Stimulated activated CD8-positive, alpha-beta memory T cell treated with anti-CD3 and anti-CD28 coated beads, Interleukin-2, amount 100 ng/mL, for 1 hour (primary cell): Measurements from ENCODE around the gene SLC44A1.

Source experiments
- DNase-seq, 2 donors: peaks; one replicate each; pipeline ENCODE4 v3.0.0-alpha.2; 2020; ENCODE audit warnings: low read depth in 2 of 2

SLC44A1 gene

DNA sequence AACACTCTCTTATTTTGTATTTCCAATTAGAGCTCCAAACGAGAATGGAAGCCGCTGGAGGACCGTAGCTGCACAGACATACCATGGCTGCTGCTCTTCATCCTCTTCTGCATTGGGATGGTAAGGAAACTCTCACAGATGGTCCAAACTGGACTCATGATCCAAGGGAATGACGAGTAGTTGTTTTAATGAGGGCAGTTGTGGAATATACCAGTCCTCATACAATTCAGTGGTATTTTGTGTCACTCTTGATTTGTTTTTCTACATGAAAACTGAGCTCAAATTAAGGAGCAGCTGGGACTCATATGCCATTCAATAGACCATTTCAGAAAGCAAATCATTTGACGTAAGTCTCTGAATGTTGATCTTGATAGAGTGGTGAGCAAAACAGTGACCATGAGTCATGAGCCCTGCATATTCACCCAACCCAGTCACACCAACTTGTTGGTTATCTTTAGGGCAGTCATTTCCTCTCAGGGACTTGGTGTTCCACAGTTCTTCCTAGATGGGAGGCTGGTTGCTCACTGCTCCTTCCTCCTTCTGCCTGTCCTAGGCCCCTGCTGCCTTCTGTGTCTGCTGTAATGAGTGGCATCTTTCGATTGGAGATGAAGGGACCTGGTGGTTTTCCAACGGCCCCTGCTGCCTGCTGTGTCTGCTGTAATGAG is 54.9 kb downstream of the SLC44A1 start:
- no peak for DNase-seq

DNA sequence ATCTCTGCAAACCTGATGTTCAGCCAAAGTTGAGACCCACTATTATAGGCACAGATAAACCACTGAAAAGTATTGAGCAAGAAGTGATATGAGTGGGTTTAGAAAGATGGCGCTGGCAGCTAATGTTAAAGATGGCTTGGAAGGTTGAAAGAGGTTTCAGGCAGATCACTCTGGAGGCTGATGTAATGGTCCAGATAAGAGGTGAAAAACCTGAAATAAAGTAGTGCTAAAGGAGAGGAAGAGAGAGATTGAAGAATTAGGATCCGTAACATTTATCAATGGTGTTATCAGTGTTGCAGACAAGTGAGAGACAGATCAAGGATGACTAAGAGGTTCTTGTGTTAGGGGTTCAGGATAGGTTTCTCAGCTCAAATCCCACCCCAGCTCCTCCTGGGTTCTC is 58.3 kb downstream of the SLC44A1 start:
- DNase-seq = no peak

DNA sequence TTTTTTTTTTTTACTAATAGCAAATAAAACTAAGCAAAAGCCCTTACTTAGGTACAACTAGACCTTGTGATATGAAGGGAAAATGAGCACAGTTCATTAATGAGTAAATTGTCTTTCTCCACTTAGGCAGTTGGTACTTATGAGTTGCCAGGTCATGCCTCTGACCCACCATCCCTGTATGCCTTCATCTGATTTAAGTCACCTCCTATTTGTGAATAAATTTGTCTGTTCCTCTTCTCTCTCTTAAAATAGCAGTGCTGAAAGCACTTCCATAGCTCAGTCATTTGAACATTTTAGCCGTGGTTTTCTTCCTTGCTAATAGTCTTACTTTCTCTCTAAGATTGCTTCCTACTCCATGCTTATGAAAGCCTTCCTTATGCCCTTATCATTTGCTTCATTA is 61.4 kb downstream of the SLC44A1 start:
- DNase-seq = no peak

DNA sequence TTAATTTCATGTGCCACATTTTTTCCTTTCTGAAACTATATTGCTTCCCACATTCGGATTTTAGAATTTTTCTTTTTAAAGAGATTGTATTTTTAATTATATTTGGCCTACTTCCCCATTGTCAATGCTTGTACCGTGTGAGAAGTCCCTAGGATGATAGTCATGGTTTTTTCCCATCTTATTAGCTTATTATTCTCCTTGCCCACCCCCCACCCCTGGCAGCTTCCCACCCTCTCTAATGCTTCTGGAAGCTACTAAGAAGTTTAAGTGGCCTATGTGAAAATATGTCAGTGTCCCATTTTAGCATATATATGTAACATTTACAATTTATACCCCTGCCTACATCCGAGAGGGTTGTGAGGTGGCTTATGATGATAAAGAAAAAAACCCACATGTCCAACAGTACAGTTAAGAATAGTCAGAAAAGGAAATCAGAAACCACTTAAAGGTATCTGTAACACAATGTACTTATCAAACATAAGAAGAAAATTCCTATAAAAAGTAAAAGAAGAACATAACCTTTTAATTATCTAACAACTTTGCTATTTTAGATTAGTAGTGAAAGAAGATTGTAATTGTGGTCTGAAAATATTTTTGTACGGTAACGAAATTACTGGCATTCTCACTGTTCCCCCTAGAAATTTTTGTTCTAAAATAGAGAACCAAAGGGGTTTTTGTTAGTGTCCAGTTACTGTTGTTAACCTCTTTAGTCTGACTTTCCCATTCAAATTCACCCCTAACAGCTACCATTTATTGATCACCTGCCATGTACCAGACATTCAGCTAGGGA is 62.1 kb downstream of the SLC44A1 start:
- DNase-seq = no peak

DNA sequence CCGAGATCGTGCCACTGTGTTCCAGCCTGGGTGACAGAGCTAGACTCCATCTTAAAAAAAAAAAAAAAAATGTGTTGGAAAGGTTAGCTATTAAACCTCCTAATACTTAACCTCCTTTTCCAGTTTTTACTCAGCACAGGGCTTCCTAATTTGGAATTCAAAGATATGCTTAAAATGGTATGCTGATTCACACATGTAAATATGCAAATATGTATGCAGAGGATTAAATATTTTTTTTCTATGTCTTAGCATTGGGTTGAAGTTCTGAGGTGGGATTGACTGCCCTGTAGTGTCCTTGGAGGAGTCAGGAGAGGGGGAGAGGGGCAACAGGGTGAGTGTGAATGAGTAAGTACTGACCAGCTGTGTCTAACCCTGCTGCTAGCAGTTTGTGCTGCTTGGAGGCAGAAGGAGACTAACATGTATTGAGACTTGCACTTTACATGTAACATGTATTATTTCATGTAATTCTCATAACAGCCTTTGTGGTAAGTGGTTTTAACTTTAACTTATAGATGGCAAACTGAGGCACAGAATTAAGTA is 63.2 kb downstream of the SLC44A1 start:
- DNase-seq = no peak

DNA sequence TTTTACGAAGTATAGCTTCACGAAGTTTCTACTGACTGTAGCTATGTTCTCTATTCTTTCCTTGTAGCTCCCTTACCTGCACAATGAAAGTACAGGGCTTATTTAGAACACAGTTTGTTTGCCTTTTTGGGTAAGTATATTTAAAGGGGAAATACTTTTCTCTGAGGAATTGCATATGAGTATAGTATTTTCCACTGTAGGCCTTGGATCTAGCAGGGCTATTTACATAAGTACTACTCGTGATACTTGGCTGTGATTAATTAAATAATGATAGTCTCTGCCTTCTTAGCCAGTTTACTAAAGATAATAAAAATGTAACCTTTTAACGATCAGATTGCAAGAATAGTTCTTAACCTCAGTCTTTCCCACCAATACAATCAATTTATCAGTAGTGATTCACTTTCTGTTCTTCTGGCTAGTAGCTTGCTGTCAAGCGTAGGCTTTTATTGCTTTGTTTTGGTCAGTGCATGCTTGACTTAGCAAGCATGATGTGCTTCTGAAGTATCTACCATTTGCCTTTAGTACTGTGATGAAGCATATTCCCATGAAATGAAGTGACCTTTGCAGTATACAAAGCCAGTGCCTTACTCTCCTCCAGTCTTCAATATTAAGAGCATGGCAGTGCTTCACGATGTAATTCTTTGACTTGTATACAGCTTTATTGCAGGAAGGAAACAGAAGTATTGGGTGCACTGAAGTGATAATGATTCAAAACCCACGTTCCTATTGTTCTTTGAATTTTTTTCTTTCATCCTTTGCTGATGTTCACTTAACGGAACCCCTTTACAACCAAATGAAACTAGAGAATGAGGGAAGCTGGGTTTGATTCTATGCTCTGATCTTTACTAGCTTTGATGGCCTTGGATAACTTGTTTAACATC is 64.2 kb downstream of the SLC44A1 start:
- no peak for DNase-seq

DNA sequence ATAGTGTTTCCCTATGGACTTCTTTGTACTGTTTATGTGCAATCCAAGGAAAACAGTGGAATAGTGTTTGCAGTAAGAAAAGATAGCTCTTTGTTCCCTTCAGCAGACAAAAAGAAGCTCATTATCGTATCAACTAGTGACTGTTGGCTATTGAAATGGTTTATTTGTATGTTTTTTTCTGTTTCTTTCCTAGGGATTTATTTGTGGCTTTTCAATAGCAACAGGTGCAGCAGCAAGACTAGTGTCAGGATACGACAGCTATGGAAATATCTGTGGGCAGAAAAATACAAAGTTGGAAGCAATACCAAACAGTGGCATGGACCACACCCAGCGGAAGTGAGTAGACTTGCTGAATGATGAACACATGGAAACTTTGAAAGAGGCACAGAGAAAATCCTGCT is 65.1 kb downstream of the SLC44A1 start:
- DNase-seq = no peak

DNA sequence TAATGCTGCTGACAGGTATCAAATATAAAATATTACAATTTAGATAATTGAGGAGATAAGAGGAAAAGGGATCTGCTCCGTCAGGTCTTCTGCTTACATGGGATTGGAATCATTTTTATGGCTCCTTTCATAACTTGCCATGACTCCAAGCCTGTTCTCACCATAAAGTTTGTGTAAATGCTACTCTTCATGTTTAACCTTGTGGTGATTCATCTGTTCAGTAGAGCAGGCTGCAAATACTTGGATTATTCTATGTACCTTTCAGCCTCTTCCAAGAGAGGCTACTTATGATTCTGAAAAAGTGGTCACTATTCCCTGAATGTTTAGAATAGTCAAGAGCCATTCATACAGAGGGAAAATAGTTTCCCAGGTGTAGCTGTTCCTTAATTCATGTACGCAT is 66.9 kb downstream of the SLC44A1 start:
- no peak for DNase-seq

DNA sequence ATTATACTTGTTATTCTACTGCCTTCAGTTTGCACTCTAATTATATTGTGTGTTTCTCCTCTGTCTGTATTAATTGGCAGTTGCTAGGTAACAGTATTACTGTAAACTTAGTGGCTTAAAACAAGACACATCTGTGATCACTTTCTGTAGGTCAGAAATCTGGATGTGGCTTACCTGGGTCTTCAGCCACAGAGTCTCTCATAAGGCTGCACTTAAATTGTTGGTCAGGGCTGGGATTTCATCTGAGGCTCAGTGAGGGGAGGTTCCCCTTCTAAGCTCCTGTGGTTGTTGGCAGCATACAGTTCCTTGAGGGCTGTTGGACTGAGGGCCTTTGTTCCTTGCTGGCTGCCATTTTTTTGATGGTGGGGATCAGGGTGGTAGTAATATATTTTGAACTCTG is 68.8 kb downstream of the SLC44A1 start:
- no peak for DNase-seq

DNA sequence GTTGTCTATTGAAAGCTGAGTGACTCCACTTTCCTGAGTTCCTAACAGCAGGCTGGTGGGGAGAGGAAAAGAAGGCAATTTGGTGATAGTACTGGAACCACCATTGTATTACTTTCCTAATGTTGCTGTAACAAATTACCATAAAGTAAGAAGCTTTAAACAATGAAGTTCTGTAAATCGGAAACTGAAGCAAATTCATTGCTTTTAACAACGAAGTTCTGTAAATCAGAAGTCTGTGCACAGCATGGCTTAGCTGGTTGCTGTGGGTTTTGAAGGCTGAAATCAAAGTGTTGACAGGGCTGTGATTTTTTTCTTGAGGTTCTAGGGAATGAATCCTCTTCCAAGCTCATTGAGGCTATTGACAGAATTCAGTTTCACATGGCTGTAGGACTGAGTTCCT is 72.3 kb downstream of the SLC44A1 start:
- DNase-seq = no peak

DNA sequence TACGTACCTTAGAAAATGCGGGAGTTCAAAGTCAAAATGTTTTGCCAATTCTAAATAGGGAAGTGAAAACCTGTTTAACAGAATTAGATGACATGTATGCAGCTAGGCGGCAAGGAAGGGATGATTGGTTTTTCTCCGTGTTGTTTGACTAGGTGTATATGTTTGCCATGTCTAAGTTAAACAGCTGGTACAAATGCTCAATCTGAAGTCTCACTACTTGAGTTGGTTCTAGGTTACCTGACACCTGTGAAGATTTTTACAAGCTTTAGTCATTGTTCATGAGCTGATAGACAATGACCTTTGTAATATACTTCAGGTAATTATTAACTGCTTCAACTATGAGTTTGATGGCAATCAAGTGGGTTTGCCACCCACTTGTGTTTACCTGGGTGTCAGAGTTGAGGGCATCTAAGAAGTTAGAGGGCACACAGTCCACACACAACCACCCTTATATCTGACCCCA is 74.3 kb downstream of the SLC44A1 start:
- DNase-seq = no peak

DNA sequence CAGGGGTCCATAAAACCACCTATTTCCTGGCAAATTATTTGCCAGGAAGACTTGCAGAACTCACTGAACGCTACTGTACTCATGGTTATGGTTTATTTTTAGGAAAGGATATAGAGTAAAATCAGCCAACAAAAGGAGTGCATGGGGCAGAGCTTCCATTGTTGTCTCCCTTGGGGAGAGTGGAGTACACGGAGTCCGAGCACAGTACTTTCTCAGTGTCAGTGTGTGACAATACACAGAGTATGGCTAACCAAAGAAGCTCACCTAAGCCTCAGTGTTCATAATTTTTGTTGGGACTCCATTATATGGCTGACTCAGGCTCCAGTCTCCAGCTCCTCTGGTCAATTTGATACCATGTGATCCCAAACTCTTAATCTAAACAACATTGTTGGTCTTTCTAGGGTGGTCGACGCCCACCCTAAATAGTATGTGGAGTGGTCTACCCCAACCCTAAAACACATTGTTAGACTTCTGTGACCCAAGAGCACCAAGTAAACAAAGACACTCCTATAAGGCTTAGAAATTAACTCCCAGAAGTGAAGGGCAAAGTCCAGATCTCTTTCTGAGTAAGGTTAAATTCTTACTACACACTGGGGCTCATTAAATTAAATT is 74.9 kb downstream of the SLC44A1 start:
- DNase-seq = no peak

DNA sequence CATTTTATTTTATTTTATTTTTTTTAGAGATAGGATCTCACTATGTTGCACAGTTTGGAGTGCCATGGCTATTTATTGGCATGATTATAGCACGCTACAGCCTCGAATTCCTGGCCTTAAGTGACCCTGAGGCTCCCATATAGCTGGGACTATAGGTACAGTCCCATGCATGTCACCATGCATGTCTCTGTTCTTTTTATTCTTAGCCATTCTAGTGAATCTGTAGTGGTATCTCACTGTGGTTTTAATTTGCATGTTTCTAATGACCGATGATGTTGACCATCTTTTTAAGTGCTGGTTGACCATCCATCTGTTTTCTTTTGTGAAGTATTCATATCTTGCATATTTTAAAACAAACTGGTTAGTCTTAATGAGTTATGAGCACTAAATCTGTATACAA is 76.1 kb downstream of the SLC44A1 start:
- no peak for DNase-seq

DNA sequence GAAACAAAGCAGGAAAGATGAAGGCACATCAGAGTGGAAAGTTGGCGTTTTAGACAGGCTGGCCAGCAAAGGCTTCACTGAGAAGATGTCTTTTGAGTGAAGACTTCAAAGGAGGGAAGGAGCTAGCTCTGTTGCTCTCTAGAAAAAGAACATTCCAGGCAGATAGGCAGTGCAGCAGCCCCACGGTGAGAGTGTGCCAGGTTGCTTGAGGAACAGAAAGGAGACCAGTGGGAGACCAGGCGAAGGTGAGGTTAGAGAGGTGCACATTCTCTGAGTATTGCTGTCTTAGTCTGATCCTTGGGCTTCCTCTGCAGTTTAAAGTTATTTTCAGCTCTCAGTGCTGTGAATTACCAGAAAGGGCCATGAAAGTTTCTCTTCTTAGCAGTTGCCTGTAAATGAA is 83.8 kb downstream of the SLC44A1 start:
- no peak for DNase-seq

DNA sequence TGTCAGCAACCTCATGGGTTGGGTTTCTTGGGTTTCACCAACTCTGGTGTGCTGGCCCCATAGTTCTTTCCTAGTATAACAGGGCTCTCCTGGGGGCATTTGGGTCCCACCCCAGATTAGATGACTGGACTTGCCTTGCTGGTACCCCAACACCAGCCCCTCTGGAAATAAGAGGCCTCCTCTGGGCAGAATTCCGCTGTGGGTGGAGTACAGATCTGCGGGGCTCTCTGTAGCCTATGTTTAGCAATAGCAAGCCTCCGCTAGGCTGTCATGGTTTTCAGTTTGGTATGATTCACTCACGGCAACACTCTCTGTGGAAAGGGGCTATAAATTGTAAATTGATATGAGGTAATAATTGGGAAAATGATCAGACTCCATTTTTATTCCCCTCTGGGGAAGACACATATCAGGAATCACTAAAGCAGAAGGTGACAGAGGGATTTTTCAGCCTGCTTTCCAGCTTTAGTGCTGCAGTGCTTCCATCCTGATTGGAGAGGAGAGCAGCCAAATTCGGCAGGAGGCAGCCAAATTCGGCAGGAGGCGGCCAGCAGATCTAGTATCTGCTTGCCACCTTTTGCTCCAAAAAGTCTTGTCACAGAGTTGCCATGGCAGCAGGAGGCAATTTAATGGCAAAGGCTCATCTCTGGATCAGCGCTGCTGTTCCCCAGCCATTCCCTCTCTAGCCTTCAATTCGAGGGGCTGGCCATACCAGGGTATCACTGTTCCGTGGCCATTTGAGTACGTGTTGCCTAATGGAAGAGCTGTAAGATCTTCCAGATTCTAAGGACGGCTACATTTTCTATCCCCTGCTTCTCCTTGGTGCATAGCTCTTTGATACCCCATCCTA is 84.6 kb downstream of the SLC44A1 start:
- DNase-seq = no peak

DNA sequence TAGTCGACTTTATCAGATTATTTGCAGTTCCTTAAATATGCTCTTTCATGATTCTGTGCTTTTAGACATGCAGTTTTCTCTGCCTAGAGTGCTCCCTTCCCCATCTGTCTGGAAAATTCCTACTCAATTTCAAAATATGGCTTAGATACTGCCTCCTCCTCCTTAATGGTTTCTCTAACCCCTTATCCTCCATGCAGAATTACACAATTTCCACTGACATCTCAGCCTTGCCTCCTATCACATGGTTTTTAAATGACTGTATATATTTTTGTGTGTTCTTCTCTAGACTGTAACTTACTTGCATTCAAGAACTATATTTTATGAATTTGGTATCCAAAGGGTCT is 85.2 kb downstream of the SLC44A1 start:
- no peak for DNase-seq

DNA sequence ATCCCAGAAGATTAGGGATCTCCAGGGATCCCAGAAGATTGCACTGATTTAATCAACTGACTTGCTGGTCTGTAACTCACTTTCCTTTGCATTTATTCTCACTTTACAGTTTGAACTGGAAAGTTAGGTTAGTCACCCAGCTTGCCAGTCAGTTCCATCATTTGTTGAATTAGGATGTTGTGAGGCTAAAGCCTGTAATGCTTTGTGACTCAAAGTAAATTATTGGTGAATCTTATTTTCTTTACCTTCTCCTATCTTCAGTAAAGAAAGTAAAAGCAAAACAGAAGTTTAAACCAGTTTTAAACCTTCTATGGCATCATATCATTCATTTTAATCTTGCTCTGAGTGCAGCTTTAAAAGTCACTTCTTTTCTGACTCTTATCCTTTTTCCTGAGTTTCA is 85.8 kb downstream of the SLC44A1 start:
- DNase-seq = no peak

DNA sequence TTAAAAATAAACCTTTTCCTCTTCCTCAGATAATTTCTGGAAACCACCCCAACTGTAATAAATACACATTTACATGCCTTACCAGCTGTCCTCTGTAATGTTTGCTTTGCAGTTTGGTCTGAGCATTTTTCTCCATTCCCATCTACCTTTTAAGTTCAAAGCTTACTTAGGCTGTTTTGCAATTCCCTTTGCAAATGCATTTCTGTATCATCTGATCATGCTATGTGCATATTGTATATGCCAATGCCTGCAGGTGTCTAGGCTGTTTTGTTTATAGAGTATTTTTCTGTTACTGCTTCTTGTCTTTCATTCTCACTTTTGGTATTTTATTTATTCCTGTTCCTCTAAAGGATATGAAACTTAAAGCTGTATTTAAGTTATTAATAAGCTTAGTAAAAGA is 86.3 kb downstream of the SLC44A1 start:
- no peak for DNase-seq

DNA sequence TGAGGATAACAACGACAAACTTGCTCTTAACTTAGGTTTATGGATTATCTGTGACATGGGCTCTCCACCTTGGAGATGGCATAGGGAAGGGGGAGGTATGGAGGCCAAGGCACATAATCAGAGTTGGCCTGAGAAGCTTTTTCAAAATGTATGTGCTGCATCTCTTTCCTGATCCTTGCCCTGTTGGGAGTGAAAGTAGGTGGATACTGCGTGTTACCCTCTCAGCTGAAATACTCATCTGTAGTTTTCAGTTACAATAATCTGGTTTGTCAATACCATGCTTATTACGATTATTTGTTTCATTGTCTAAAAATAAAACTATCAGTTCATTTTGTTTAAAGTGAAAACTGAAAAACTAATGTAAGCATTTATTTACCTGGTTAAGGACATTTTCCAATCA is 86.7 kb downstream of the SLC44A1 start:
- DNase-seq = no peak

DNA sequence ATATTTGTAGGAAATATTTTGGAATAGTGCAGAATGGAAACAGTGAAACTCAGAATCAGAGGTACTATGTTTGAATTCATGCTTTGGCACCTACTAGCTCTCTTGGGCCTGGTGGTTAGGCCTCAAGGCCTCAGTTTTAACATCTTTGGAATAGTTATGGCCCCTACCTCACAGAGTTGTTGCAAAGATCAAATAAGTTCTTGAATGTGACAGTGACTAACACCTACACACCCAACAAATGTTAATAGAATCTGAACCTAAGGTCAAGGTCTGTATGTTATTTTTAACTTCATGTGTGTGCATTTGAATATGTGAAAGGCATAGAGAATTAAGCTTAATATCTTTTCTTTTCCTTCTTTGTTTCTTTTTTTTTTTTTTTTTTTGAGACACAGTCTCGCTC is 87.3 kb downstream of the SLC44A1 start:
- DNase-seq = no peak

DNA sequence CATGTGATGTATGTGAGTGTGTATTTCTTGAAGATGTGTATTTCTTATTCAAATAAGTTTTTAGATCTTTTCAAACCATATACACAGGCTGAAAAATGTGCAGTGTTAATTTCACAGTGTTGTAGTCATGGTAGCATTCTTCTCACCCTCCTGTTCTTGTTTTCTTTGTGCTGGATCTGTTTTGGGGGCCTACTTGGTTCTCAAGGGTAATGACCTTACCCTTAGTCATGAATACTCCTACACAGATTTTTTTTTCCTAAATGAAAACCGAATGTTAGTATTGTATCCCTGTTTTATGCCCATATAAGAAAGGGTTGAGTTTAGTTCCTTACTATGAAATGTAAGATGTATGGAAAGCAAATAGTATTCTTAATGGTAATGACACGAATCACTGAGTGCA is 88.0 kb downstream of the SLC44A1 start:
- DNase-seq = no peak
